HG02981 (cell line): ENCODE data around the gene TEAD1.

Experiments
- ATAC-seq: cut with Tn5 transposase; IDR thresholded peaks from one replicate; pipeline ENCODE4 v1.9.1; 2021; ENCODE audit warnings: mild to moderate bottlenecking, moderate library complexity; ENCODE audit not compliant: unreplicated experiment

The TEAD1 gene

DNA sequence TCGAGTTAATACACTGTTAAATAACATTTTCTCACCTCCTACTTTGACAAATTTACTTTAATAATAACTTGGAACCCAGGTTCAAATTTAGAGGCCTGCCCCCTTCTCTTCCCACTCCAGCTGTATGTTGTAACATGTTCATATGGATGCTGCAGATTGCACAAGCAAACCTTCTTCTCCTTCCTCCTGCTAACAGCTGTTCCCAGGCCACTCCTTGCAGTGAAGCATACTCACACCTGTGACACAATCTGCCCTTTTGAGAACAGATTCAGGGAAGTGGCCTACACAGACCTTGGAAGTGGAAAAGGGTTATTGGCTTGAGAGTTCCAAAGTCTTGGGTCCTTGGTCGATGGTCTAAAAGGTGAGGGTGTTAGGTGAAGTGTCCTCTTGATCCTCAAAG lies 131.9 kb downstream of the TEAD1 start:
- no peak for ATAC-seq

DNA sequence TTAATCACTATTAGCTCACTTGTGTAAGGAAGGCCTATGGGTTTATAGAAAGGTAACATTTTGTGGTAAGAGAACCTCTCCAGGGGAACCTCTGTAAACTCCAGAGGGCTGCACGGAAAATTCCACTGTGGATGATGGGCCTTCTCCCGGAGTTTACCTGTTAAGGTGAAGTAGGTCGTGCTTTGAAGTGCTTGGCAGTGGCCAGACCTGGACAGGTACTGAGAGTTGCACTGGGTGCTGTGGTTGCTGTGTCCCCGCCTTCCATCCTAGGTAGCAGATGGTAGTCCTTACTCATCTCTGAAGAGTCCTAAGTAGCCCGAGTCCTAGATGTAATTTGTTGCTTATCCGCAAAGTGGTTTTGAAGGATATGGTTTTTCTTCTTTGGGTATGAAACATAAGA lies 133.4 kb downstream of the TEAD1 start:
- no peak for ATAC-seq

DNA sequence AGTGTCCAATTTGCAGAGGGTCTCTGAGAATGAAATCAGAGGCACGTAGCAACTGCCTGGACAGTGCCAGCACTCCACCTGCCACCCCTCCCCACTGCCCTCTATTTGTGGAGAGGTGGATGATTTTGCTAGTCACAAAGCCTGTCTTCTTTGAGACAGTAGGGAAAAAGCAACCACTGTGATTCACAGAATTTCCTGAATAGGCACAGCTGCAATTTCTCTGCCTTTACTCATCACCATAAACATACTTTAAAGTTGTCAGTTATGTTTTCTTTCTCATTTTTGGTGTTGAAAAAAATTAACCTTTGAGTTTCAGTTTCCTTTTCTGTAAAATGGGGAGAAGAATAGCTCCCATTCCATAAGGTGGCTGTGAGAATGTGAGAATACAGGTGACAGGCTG lies 134.3 kb downstream of the TEAD1 start:
- no peak for ATAC-seq

DNA sequence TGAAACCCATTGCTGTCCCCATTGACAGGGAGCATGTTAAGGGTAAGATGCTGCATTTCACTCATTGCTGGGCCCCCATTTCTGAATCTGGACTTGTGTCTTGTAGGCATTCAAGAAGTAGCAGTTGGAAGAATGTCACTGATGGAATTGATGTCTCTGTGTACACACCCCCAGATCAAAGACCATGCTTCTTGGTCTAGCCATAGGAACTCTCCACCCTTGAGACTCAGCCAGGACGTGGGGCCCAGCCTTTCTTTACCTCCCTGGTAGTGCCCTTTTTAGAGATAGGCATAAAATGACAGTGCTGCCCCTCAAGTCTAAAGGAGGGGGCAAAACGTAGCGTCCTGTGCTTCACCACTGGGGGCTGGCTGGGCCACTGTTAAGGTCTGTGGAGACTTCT lies 135.1 kb downstream of the TEAD1 start:
- ATAC-seq: no peak

DNA sequence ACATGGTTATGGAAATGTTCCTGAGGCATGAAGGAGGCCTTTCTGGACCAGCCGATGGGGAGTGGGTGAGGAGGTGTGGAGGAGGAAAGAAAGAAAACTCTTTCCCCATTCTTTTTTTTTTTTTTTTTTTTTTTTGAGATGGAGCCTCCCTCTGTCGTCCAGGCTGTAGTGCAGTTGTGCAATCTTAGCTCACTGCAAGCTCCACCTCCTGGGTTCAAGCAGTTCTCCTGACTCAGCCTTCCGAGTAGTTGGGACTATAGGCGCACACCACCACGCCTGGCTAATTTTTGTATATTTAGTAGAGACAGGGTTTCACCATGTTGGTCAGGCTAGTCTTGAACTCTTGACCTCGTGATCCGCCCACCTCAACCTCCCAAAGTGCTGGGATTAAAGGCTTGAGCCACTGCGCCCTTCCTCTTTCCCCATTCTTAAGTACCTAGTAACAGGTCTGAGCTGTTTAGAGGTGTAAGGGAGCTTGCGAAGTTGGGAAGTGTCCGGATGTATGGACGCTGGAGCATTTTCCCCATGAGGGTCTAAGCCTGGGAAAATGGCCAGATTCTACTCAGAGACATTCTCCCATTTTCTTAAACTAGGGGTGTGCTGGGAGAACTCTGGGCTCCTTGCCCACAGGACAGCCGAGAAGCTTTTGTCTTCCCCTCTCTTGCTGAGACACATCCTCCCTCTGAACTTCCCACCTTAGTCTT lies 135.8 kb downstream of the TEAD1 start:
- no peak for ATAC-seq

DNA sequence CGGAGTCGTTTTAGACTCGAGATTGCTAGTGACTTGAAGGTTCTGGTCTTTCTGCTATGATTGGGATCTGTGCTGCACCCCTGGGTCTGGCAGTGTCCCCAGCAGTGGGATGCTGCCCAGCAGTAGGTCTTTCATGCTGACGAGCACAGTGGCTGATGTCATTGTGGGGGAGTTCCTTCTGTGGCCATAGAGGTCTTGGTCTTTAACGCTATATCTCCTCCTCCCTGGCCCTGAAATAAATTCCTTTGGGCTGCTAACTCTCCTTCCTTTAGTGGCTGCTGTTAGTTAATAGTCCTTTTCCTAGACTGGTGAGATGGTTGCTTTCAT lies 136.3 kb downstream of the TEAD1 start:
- ATAC-seq: no peak

DNA sequence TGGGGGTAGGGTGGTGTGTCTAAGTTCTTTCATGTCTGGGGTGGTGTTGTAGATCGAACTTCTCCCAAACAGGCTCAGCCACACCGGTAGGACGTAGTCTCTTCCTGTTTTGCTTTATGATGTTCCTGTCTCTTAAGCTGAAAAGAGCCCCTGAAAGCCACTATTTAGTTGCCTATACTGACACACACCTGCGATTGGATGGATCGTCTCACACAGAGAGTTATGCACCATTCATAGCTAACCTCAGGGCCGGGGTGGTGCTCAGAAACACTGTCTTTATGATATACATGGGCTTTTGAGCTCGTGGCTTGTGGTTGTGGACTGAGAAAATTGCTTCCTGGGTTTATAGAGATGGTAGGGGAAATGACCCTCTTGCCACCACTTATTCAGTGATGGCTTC lies 137.6 kb downstream of the TEAD1 start:
- no peak for ATAC-seq

DNA sequence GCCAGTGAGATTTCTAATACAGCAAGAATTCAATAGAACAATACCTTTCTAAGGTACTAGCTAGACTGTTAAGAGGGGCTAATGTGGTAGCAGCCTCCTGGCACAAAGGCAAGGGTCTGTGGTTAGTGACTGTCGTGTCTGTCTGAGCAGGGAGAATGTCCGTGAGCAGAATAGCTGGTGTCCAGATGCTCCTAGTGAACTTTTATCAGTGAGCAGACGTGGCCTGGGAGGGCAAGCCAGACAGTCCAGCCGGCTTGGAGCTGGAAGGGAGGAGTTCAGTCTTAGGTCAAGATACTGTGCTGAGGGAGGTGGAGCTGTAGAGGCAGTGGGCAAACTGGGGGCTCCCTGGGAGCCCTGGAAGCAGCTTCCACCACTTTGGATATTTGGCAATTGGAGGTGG lies 138.6 kb downstream of the TEAD1 start:
- no peak for ATAC-seq

DNA sequence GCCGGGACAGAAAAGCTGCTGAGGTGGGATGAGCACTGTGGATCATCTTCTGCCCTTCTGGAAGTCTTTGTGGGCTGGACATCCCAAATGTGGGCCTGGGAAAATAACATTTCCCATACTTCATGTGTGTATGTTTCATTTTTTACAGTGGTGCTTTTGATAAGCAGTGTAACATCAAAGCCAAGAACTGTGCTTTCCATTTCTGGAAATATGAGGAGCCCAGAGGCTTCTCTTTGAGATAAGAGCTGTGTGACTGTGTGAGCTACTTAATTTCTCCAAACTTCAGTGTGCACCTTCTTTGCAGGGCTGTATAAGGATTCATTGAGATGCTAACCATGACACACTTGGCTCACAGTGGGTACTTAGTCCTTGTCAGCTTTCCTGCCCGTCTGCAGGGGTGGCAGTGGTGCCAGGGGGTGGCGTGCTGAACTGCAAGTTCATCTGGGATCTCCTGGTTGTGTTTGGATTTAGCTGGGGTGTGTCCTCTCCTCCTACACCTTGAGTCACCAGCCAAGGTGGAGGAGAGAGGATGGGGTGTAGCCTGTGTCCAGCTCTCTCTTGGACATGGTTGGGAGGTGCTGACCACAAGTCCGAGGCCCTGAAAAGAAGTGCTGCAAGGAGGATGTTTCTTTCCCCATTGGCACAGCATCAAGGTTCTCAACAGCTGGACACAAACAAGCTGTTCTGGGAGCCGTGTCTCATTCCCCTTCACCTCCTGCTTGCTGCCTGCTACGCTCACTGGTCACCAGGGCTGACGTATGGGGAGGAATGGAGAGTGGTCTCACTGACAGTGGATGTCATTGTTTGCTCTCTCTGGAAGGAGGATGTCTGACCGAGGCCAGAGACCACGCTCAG lies 139.4 kb downstream of the TEAD1 start:
- ATAC-seq: no peak

DNA sequence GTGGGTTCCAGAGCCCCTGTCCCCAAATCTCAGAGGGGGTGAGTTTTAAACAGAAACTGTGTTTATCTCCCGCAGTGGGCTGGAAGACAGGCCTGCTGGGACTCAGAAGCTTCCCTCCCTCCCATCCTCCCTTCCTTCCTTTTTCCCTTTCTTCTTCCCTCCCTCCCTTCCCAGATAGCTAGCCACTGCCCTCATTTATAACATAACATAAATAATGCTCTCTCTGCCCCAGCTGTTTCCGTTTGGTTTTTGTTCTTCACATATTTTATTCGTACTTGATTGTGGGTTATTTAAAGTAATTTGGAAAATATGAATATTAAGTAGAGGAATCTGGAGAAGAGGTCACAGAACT lies 140.9 kb downstream of the TEAD1 start:
- ATAC-seq: no peak

DNA sequence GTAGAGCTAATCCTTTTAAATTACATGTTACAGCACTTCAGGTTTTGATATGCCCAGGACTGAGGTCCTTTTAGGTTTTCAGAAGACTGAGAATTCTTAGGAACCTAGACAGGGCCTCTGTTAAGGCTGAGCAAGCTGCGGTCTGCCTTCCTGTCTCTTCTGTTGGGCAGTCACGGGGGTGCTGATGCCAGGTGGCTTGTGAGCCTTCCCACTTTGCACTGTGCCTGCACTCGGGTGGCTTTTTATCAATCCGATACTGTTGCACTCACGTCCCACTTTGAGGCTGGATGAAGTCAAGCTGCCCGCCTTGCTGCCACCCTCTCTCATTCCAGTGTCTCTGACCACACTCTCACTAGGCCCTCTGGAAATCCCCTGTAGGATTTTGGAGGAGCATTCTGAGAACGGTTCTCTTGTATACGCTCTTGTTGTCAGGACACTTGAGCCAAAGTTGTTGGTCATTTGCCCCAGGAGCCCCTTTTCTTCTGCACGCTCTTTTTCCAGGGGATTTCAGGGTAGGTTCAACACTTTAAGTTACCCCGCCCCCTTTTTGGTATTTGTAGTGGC lies 141.8 kb downstream of the TEAD1 start:
- ATAC-seq: no peak

DNA sequence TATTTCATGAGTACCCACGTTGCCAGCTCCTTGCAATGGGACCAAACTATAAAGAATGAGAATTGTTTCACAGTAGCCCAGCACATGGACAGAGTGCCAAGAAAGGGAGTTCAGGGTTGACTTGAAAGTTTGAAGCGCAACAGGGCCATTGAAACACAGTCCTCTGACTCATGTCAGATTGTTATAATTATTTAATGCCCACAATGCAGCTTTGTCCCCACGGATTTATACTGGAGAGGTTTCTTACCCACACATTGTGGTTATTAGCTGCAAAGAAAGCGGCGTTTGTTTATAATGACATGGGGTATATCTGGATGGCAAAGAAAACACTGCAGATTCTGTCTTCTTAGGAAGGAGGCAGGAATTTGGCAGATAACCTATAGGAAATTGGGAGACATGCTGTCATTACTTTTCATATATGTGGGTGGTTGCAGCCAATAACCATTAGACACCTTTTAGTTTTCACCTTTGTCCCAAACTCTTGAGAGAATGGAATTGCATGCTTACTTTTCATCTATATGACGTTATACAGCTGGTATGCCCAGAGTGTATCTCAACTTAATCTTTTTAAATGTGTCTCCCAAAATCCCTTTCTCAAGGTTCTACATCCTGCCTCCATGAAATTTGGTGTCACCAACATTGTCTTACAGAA lies 143.6 kb downstream of the TEAD1 start:
- ATAC-seq: no peak

DNA sequence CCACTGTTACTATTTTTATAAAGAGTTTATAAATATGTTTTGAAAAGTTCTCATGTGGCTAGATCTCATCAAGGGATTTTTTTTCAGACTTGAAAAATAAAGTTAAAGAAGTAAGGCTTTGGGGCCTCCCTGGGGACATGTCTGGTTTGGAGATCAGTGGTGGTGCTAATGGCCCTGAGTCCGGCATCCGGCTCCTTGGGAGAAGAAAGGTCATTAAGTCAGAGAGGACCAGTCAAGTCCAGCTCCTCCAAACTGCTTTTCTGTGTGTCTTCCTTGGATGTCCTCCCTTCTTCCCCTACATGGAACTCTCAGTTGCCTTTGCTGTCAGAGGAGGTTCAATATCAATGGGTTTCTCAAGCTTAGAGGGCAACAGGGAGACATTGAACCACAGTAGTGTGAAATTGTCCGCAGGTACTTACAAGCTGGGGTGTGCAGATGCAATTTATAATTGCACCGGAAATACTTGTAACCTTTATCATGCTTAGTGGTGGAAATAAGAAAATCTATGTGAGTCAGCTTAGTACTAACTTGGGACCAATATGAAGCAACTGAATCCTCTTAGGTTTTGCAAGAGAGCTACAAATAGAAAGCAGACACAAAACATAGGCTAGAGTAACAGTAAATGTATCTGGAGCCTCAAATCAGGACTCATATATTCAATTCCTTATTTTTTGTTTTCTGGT lies 144.3 kb downstream of the TEAD1 start:
- ATAC-seq: no peak

DNA sequence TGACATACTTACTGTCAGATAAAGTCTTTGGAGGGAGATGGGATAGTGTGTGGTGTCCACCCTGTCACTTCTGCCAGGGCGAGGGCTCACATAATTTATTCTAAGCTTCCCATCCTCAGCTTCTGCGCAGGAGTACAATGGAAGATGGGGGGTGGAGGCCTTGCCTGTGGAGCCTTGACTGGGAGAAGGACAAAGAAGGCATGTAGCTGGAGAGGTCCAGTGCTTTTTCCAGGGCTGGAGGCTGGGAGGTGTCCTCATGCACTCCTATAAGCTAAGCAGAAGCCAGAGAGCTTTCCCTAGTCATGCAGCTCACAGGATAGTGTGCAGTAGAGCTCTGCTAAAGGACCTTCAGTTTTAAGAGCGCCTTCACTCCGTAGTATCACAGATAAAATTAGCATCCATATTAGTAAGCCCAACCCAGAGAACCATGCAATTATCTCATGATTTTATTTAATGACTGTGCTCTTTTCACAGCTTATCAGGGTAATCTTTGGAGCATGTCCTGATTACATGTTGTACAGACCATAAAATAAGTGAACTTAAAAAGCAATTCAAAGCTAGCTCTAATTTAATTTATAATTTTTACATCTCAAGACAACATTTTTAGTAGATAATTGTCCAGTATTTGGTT lies 148.3 kb downstream of the TEAD1 start:
- ATAC-seq: no peak

DNA sequence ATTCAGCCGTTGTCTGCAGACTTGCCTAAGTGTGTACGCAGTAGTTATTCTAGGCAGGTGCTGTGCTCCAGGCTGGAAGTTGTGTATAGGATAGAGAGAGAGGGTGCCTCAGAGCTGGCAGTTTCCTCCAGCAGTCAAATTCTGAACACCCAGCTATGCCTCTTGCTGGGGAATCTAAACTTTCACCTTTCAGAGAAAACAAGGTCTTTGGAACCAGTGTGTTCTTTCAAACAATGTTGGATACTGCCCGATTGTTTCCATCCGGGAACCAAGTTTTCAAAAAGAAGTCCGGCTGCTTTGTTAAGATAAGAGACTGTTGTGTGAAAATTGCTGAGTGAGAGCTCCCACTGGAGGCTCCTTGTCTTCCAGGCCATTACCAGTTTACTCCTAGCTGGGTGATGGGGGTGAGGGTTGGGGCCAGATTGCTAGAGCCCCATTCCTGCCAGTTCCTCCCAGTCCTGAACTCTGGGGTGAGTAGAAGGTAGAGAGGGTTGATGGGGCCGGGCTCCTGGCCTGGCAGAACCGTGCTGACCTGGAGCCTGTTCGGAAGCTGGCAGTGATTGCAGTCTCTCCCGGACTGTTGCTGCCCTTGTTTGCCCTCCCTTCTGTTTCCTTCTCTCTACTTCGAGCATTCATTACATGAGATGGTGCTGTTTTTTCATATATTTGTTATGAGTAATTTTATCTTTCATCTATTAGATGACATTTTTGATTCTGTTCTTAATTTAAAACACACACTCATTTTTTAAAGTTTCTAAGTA lies 150.2 kb downstream of the TEAD1 start:
- no peak for ATAC-seq

DNA sequence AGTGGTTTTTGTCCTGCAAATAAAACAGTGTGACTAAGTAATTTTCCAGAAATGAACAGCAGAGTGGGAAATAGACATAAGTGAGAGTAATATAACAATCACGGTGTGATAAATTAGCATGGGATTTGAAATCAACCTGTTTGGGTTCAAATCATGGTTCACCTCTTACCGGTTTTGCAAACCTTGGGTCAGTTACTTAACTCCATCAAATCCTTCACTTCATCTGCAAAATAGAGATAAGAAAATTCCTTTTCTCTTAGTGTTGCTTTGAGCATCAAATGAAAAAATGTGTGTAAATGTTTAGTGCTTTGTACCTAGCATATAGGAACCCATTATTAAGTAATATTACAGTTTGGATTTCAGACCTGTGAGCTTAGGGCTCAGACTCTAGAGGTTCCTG lies 152.2 kb downstream of the TEAD1 start:
- ATAC-seq: no peak

DNA sequence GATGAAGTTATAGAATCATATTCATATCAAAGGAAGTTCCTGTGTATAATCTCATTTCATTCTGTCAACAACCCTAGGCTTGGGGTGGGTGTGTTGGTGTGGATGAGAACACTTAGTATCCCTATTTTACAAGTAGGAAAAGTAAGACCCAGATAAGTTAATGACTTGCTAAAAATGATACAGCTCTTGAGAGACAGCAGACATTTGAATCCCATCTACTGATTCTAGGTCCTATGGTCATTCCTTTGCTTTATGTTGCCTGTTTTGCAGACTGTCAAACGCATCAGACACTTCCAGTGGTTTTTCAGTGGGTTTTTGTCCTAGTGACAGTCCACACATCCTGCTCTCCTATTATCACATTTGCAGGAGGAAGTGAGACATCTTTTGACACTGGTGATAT lies 153.1 kb downstream of the TEAD1 start:
- ATAC-seq: no peak

DNA sequence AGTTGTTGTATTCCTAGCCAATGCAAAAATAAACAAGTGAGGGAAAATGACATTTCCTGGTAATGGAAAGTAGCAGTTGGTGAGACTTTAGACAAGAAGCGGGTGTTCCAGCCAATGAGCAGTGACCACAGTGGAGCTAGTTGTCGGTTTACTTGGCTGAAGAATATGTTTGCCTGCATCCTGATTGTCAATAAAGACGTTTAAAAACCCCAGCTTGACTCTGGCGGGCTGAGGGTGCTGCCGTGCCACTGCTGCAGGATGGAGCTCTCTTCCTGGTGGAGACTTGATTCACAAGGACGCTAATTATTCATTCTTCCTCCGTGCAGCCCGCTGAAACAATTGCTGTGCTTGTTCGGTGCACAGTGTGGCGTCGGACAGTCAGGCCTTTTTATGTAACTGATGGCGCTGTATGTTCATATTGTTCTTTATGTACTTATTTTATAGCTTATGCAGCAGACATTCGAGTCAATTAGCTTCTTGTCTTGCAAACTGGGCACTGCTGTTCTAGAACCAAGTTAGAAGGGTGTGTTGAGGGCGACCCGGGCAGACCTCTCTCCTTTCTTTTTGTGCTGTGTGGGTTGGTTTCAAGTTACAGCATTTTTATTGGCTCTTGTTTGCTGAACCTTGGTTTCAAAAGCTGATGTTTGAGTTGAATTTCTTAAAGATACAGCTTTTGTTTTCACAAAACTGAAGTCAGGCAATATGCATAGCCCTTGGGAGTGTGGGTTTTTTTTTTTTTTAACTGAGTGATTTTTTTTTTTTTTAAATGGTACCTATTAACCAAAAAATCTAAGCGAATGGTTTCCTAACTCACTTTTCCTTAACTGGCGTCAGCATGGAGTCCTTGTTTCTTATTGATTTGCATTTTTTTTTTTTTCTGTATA lies 153.9 kb downstream of the TEAD1 start:
- peak; percentile 55 for ATAC-seq

DNA sequence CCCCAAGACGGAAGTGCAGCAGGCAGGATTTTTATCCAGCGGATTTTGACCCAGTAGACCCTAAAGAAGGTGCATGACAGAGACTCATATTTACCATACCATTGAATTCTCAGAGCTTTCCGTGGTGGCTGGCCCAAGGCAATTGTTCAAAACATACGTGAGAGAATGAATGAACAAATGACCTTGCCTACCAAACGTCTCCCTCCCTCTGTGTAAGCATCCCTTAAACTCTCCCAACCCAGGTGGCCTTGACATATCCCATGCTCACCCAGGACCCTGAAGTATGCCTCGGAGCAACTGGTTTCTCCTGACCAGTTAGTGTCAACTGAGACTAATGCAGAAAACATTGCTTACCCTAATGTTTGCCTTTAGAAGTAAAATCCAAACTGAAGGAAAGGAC lies 154.9 kb downstream of the TEAD1 start:
- ATAC-seq: no peak
